ENCODE data around the gene OR10V1.

OR10V1 gene, protein sequence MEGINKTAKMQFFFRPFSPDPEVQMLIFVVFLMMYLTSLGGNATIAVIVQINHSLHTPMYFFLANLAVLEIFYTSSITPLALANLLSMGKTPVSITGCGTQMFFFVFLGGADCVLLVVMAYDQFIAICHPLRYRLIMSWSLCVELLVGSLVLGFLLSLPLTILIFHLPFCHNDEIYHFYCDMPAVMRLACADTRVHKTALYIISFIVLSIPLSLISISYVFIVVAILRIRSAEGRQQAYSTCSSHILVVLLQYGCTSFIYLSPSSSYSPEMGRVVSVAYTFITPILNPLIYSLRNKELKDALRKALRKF

DNA sequence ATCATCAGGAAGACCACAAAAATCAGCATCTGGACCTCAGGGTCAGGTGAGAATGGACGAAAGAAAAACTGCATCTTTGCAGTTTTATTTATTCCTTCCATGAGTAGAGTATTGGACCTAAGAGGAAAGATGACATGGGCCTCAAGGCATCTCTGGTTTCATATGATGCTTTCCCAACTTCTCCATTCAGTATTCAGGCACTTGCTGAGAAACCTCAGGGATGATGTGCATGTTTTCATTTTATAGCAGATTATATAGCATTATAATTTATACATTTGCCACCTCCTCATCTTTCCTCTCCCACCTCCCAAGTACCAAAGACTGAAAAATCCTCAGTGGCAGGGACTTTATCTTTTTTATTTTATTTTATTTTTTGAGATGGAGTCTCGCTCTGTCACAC lies at the start of gene OR10V1:
TSS of gene OR10V1 (minus strand) at position 101 of the 400 bp plus-strand sequence. CDS start at position 101, 0 bp downstream.
- DNase-seq: no peak

DNA sequence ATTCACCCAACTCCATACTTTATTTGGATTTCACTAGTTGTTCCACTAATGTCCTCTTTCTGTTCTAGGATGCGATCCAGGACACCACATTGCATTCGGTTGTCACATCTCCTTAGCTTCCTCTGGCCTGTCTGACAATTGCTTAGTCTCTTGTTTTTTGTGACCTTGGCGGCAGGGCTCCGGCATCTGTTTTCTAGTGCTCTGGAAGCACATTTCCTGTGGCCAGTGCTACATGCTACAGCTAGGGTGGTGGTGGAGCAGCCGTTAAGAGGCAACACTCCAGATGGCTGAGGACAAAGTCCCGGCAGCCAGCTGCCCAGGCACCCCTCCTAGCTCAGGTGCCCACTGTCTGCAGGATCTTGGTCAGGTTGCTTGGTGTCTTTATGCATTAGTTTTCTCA lies 48.3 kb upstream of the OR10V1 start:
- no peak for DNase-seq

DNA sequence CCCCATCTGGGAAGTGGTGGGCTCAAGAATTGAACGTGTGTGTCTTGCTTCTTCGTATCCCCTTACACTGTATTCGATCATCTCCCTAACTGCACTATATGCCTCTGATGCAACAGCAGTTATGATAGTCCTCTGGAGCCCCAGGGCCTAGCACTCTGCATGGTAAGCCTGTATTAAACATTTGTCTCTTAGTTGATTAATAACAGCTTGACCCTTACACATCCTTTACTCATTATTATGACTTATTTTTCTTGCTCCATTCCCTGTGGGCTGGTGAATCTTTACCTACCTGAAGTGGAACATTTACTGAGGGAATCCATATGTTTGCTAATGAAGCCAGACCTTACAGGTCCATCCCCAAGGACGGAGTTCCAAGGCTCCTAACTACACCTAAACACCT lies 47.1 kb upstream of the OR10V1 start:
- DNase-seq: no peak

DNA sequence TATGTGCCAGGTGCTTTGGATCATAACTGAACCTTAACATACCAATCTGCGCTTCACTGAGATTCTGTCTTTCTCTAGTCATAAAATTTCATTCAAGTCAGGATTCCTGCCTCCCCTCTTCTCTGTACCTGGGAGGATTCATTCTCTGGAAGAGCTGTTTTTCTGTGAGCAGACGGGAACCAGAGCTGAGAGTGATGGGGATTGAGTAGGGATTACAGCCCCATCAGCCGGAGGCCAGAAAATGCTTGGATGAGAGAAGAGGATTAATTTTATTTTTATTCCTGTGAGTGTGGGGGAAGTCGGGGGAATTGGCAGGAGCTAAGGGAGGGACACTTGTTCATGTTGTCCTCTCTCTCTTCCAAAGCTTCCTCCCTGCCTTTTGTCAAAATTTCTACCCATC lies 46.3 kb upstream of the OR10V1 start:
- DNase-seq: no peak

DNA sequence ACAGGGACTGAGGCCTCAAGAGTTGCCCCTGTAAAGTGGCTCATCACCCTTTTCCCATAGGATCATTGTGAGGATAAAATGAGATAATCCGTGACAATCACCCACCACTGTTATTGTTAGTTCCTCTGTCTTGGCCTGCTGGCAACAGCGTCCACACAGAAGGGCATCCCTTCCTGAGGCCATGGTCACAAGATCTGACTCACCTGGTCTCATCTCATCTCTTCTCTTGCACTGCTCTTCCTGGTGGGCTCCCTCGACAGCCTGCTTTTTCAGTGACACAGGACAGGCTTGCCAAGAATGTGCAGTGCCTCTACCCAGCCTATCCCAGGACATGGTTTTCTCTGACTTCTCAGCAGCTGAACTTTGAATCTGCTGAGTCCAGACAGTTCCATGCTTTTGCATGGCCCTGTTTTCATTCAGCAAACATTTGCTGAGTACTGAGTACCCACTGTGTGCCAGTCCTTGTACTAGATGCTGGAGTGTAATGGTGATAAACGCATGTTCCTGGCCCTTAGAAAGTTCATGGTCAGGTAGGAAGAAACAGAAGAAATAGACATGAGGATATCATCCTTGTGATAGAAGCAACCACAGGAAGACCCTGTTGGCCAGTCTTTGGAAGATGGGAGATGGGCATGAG lies 44.9 kb upstream of the OR10V1 start:
- no peak for DNase-seq

DNA sequence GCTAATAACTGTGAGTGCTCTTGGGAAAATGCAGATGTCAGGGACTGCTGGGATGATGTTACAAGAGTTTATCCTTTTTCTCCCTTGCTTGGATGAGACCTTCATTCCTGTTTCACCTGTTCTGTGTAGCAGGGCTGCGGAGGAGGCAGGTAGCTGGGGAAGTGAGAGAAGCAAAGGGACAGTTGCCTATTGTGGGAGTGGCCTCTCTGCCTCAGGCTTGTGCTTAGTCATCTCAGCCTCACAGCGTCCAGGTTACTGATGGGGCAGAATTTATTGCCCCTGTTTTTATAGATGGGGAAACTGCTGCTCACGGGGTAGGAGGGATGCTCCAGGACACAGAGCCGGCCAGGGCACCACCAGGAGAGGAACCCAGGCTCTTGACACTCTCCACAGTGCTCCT lies 43.2 kb upstream of the OR10V1 start:
- no peak for DNase-seq

DNA sequence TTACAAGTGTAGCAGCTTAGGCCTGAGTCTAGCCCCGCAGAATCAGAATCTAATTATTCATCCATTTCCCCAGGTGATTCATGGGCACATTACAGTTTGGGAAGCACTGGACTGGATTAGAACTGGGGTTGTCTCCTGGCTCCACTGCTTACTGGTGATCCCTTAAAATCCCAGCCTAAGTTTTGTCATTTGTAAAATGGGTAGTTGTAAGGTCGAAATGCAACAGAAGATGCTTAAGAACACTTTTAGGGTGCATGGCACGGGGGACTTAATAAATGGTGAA lies 42.9 kb upstream of the OR10V1 start:
- no peak for DNase-seq

DNA sequence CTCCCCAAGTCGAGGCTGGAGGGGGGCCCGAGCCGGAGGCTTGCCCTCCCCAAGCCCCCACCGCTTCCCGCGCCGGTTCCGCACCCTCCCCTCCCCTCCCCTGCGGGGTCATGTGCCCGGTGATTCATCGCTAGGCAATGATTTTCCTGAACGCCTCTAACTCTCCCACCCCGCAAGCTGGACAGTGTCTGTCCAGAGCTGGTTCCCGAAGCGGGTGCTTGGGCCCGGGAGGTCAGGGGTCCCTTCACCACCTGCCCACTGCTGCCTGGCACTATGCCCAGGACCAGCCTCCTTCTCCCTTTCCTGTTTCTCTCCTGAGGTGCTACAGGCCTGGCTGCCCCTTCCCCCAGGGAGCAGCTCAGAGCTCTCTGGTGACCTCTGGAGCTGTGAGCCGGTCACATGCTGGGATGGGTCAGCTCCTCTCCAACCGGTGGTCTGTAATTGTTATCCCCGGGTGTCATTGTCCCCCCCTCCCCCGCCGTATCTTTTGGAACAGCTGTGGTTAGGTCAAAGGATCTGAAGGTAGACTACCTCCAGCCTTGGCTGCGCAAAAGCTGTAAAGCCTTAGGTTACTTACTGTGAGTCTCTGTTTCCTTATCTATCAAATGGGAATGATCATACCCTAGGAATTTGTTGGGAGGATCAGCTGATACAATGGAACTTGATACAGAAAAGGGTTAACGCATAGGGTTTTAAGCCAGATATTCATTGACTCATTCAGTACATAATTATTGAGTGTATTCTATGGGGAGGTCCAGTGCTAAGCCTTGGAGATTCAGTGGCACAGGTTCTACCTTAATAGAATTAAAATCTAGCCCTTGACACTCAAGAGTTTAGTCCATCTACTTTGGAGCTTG lies 42.3 kb upstream of the OR10V1 start:
- DNase-seq: no peak

DNA sequence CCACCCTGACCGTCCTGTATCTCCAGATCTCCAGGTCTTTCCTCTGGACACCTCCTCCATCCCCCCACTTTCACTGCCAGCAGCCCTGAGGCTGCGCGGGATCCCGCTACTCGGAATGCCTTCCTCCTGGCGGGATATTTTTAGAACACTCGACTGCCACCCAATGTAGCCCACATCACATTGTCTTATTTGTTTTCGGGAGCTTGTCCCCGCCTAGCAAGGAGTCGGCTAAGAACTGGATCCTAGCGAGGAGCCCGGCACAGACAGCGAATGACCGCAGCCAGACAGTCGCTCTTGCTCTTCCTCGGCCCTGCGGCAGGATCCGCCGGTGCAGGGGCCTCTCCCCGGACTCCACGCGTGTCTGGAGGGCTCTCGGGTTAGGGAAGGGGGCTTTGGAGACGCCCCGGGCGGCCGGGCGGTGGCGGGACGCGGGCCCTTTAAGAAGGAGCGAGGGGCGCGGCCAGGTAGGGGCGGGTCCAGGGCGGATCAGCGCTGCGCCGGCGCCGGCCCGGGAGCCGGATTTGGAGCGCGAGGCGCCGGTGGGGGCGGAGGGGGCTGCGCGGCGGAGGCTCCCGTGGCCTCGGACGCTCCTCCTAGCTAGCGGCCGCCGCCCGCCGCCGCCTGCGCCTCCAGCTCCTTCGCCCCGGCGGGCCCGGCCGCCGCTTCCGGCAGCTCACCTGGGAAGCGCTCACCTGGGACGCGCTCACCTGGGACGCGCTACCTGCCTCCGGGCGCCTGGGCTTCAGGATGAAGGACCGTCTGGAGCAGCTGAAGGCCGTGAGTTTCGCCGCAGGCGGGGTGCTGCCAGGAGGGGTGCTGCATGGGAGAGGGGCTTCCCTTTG lies 41.4 kb upstream of the OR10V1 start, which contains the start of gene STX3:
TSS of gene STX3 (plus strand) at position 518 of the 842 bp plus-strand sequence. CDS start at position 748, 230 bp downstream.
- DNase-seq: peak; percentile 33

DNA sequence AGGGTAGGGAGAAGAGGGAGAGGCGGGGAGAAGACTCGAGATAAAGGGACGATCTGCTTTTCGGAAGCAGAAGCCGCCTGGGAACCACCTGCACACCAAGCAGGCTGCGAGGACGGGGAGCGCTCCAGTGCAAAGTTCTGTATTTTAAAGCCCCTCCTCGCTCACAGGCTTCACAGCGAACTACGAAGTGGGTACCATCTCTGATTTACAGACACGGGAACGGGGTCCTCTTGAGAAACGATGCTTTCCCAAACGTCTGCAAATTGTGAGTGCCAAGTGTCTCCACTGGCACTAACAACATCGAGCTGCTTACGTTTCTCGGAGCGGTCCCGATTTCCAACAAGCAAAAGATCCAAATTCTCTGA lies 40.8 kb upstream of the OR10V1 start:
- DNase-seq: no peak

DNA sequence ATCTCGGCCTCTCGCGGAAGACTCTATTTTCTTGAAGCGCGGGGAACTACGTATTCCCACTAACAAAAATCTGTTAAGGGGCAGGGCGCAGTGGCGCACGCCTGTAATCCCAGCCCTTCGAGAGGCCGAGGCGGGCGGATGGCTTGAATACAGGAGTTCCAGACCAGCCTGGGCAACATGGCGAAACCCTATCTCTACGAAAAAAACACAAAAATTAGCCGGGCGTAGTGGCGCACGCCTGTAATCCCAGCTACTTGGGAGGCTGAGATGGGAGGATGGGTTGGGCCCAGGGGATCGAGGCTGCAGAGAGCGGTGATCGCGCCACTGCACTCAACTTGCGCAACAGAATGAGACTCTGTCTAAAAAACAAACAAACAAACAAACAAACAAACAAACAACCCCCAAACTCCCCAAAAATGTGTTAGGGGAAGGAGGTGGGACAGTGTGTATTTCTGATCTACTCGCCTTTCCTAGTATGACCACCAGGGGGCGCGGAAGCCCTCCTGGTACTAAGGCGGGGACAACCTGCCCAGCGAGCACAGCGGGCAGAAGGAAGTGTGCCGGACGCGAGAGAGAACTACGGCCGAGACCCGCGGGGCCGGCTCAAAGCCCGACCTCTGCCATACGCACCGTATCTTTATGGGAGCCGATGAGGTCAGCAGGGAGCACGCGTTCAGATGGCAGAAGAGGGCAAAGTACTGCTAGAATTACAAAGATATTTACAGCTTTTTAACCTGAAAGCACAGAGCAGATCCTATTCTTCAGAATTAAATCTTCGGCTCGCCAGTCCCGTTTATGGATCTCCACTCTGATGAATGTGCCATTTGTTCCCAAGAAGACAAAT lies 40.2 kb upstream of the OR10V1 start:
- peak; percentile 59 for DNase-seq

DNA sequence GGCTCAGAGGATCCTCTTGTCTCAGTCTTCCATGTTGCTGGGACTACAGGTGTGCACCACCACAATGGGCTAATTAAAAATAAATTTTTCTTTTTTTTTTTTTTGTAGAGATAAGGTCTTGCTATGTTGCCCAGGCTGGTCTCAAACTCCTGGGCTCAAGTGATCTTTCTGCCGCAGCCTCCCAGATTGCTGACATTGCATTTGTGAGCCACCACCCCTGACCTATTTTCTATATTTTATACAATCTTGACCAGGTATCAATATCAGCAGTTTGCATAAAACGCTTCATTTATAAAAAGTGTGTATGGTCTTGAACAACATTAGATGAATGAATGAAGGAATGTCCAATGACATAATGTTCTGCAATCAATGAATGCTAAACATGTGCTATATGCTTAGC lies 32.5 kb upstream of the OR10V1 start:
- no peak for DNase-seq

DNA sequence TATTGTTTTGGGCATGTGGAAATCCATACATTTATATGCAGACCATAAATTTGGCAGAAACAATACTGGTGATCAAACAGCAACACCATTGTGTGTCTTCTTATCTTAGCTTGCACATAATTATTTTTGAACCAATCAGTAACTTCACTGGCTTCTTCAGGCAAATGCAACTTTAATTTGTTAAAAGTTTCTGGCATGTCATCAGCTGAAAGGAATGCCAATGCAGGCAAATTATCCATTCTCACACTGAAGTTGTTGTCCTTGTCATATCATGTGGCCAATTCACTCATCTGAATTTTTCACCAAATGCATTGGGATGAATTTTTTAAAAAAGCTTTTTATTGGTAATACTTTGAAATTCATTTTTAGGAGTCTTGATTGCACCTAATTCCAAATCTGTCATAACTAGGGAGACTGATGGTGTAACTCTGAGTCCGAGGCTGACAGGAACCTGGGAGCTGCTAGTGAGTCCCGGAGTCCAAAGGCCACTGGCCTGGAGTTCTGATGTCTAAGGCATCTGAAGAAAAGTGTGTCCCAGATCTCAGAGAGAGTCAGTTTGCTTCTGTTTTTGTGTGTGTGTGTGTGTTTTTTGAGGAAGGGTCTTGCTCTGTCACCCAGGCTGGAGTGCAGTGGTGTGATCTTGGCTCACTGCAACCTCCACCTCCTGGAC lies 17.4 kb upstream of the OR10V1 start:
- DNase-seq: no peak

DNA sequence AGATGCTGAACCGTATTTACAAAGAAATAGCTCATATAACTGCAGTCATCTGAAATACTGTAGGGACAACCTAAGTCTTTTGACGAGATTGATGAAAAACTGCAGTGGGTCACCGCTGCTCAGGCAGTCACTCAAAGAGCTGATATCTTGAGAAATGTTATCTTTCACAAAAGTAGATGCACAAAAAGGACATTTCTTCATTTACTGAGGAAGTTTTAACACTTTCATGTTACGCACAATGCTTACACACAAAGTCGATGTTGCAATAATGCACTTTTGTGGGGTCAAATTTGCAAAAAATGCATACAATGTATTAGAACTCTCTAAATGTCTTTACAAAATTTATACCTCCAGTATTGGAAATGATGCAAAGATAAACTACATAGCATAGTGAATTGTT lies 16.2 kb upstream of the OR10V1 start:
- no peak for DNase-seq

DNA sequence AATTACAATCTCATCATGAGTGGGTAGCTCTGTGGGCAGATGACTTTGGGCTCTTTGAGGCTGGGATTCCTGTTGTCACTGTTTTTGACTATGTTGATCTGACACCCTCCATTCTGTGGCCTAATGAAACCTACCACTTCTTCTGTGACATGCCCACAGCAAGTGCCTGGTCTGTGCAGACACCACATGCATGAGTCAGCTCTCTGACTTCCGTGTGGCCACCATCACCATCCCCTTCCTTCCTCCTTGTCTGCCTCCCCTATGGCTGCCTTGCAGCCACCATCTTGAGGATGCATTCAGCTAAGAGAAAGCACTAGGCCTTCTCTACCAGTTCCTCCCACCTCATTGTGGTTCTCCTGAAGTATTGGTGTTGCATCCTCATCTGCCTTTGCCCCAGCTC lies 15.3 kb upstream of the OR10V1 start:
- no peak for DNase-seq

DNA sequence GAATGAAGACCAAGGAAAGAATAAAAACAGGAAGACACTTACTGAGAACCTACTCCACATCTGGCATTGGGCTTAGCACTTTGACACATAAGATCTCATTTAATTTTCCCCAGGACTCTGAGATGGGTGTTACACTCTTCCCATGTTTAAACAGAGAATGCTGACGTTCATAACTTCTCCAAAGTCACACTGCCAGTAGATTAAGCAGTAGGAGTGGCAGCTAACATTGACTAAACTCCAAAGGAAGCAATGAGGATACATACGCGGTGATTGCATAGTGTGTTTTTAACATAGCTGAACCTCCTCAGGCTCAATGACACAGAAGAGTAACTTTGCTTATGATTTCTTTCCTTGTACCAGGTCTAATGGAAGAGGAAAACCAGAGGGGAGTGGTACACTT lies 14.5 kb upstream of the OR10V1 start:
- no peak for DNase-seq

DNA sequence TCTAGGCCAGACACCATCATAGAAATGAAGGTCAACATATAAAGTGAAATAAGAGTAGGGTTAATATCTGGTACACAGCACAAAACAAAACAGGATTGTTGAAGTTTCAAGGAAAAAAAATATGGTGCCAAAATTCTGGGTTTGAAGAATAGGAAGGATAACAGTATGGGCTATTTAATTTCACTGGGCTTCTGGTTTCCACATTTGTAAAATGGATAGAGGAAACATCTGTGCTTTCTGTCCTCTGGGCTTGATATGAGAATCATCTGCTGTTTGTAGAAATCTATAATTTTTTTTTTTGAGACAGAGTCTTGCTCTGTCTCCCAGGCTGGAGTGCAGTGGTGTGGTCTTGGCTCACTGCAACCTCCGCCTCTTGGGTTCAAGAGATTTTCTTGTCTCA lies 13.8 kb upstream of the OR10V1 start:
- DNase-seq: no peak

DNA sequence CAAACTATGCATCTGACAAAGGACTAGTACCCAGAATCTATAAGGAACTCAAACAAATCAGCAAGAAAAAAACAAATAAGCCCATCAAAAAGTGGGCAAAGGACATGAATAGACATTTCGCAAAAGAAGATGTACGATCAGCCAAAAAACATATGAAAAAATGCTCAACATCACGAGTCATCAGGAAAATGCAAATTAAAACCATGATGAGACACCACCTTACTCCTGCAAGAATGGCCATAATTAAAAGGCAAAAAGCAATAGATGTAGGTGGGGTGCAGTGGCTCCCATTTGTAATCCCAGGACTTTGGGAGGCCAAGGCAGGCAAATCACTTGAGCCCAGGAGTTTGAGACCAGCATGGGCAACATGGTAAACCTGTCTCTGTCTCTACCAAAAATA lies 10.4 kb upstream of the OR10V1 start:
- no peak for DNase-seq

DNA sequence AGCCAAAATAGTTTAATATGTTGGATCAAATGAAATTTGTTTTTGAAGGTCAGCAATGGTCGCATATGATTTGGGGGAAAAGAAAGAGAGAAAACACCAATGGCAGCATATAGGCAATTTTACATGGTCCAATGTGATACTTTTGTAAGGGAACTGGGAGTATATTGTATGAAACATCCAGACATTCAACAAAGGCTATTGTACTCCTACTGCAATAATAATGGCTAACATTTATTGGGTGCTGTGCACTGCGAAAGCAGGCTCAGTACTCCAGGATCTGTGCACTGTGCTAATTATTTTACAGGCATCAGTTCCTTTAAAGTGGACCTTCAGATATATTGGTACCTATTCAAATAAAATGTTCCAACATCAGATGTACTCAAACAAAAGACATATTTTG lies 5.9 kb upstream of the OR10V1 start:
- DNase-seq: no peak

DNA sequence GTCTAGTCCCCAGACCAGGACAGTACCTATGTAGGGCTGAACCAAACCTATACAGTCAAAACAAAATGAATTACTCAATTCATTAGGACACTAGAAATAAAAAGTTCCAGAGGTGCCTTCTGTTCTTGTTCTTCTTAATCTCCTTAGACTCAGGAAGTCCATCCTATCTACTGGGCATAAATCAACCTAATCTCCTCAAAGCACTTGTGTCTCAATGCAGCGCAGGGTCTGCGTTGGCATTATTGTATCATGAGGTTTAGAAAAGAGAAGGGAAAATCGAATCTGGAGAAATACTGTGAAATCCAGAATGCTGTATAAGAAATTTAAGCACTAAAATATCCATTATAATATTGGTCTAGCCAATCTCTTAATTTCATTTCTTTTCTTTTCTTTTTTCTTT lies 2.4 kb upstream of the OR10V1 start:
- DNase-seq: no peak

DNA sequence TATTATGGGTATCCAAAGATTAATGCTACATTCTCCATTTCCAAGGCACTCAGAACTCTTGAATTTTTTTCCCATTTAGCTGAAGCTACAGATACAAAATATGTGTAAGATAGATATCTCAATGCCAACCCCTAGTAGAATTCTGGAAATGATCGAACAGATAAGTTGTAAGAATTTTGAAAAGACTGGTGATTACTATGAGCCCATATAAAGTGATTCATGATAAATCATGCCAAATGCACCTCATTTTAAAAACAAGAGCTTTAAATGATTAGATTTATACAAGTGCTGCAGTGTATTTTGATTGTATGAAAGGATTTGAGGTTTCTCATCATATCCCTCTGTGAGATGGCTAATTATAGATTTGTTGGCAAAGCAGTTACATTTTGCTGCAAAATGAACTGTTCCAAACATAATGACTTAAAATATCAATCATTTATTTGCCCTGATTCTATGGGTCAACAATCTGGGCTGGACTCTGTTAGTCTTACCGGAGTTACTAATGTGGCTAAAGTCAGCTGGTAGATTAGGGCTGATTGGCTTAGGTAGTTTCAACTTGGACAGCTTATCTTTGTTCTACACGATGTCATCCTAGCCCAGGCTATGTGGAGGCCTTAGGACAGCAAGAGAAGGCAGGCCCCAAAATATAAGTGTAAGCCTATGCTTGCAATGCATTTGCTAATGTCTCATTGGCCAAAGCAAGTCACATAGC lies 3.4 kb downstream of the OR10V1 start:
- DNase-seq: no peak

All from NCI-H1436 (cell line).